SK-N-SH (cell line): ENCODE data around the gene SMYD4.

Source experiments
- MXI1 ChIP-seq: IDR thresholded peaks from 2 replicates; pipeline ENCODE4 v1.6.1; 2012; ENCODE audit warnings: mild to moderate bottlenecking, low read depth, low read length, improper control_type of control experiment
- POLR2AphosphoS5 ChIP-seq: IDR thresholded peaks from 2 replicates; pipeline ENCODE4 v1.6.1; 2012; ENCODE audit warnings: low read depth, low read length
- RAD21 ChIP-seq: IDR thresholded peaks from 2 replicates; pipeline ENCODE4 v1.6.1; 2012; ENCODE audit warnings: mild to moderate bottlenecking, low read length
- TF ChIP-seq, protein P1 (sequence below): fragments of 200-600 bp; sonication (generic); IDR thresholded peaks from 2 replicates; pipeline ENCODE4 v1.6.1; 2017; ENCODE audit warnings: antibody characterized with exemption, mild to moderate bottlenecking, moderate library complexity
- TF ChIP-seq, protein P2 (sequence below): IDR thresholded peaks from 2 replicates; pipeline ENCODE4 v1.6.1; 2012; ENCODE audit warnings: mild to moderate bottlenecking, low read depth, low read length, moderate library complexity
- TF ChIP-seq, protein P3 (sequence below): fragments of 150-350 bp; IDR thresholded peaks from 2 replicates; pipeline ENCODE4 v1.6.1; 2017; ENCODE audit warnings: antibody characterized with exemption, low read length, low read depth, borderline replicate concordance

DNA sequence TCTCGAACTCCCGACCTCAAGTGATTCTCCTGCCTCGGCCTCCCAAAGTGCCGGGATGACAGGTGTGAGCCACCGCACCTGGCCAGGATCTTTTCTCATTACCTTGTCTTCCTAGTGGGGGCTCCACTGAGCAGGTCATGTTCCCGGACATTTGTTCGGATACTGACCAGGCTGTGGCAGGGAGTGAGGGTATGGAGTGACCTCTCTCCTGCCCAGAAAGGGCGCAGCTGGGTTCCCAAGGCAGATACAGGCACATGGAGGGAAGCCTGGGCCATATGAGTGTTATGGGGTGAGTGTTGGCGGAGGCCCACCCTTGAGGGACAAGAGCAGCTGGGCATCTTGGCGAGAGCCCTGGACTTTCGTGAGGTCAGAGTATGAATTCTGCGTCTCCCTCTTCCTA, 62.3 kb downstream of the SMYD4 start:
- TF ChIP-seq, protein P1, sequence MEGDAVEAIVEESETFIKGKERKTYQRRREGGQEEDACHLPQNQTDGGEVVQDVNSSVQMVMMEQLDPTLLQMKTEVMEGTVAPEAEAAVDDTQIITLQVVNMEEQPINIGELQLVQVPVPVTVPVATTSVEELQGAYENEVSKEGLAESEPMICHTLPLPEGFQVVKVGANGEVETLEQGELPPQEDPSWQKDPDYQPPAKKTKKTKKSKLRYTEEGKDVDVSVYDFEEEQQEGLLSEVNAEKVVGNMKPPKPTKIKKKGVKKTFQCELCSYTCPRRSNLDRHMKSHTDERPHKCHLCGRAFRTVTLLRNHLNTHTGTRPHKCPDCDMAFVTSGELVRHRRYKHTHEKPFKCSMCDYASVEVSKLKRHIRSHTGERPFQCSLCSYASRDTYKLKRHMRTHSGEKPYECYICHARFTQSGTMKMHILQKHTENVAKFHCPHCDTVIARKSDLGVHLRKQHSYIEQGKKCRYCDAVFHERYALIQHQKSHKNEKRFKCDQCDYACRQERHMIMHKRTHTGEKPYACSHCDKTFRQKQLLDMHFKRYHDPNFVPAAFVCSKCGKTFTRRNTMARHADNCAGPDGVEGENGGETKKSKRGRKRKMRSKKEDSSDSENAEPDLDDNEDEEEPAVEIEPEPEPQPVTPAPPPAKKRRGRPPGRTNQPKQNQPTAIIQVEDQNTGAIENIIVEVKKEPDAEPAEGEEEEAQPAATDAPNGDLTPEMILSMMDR = peak; percentile 28
- TF ChIP-seq RAD21 = no peak
- TF ChIP-seq, protein P2, sequence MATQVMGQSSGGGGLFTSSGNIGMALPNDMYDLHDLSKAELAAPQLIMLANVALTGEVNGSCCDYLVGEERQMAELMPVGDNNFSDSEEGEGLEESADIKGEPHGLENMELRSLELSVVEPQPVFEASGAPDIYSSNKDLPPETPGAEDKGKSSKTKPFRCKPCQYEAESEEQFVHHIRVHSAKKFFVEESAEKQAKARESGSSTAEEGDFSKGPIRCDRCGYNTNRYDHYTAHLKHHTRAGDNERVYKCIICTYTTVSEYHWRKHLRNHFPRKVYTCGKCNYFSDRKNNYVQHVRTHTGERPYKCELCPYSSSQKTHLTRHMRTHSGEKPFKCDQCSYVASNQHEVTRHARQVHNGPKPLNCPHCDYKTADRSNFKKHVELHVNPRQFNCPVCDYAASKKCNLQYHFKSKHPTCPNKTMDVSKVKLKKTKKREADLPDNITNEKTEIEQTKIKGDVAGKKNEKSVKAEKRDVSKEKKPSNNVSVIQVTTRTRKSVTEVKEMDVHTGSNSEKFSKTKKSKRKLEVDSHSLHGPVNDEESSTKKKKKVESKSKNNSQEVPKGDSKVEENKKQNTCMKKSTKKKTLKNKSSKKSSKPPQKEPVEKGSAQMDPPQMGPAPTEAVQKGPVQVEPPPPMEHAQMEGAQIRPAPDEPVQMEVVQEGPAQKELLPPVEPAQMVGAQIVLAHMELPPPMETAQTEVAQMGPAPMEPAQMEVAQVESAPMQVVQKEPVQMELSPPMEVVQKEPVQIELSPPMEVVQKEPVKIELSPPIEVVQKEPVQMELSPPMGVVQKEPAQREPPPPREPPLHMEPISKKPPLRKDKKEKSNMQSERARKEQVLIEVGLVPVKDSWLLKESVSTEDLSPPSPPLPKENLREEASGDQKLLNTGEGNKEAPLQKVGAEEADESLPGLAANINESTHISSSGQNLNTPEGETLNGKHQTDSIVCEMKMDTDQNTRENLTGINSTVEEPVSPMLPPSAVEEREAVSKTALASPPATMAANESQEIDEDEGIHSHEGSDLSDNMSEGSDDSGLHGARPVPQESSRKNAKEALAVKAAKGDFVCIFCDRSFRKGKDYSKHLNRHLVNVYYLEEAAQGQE = no peak
- no peak for TF ChIP-seq MXI1
- TF ChIP-seq, protein P3, sequence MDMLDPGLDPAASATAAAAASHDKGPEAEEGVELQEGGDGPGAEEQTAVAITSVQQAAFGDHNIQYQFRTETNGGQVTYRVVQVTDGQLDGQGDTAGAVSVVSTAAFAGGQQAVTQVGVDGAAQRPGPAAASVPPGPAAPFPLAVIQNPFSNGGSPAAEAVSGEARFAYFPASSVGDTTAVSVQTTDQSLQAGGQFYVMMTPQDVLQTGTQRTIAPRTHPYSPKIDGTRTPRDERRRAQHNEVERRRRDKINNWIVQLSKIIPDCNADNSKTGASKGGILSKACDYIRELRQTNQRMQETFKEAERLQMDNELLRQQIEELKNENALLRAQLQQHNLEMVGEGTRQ = no peak
- no peak for TF ChIP-seq POLR2AphosphoS5
